Body of pancreas (tissue), 4 donors: ENCODE data around the gene NMS. TPM values are rescaled to one million over a fixed set of nuclear protein-coding genes. Genes with fewer than 3 reads are reported as not detected.

Experiments
- ATAC-seq: fragments of 150-250 bp; one replicate; pipeline ENCODE4 v1.9.1; 2016
- DNase-seq, 4 donors: peaks; one replicate each; pipeline ENCODE4 v3.0.0-alpha.2; 2019
- H3K27ac ChIP-seq, 4 donors: fragments of 200-600 bp; sonication (generic); 1 replicate in 3 of 4; 2 replicates in 1 of 4; pipeline versions ENCODE4 v1.5.1 to v1.6.1; 2016 to 2019; ENCODE audit warnings: mild to moderate bottlenecking in 1 of 4, mixed read lengths in 1 of 4, moderate library complexity in 1 of 4
- H3K27me3 ChIP-seq, 2 donors: fragments of 200-600 bp; sonication (generic); one replicate each; pipeline ENCODE4 v1.6.0; 2016; ENCODE audit warnings: mild to moderate bottlenecking in 1 of 2
- H3K36me3 ChIP-seq, 2 donors: fragments of 200-600 bp; sonication (generic); replicated peaks in 1 of 2; 2 replicates each; pipeline ENCODE4 v1.5.1; 2016; ENCODE audit warnings: low read depth in 2 of 2; ENCODE audit not compliant: insufficient read depth in 1 of 2
- H3K4me1 ChIP-seq: fragments of 200-600 bp; sonication (generic); one replicate; pipeline ENCODE4 v1.6.0; 2016
- H3K4me3 ChIP-seq, 2 donors: fragments of 200-600 bp; sonication (generic); 1 replicate in 1 of 2; 2 replicates in 1 of 2; pipeline ENCODE4 v1.5.1; 2016 to 2019
- H3K9me3 ChIP-seq, 3 donors: fragments of 200-600 bp; sonication (generic); 1 replicate in 2 of 3; 2 replicates in 1 of 3; pipeline ENCODE4 v1.5.1; 2016
- POLR2A ChIP-seq, 3 donors: fragments of 450-650 bp; IDR thresholded peaks; one replicate each; pipeline ENCODE4 v1.6.1; 2016; ENCODE audit warnings: antibody characterized with exemption in 3 of 3, mild to moderate bottlenecking in 2 of 3
- WGBS, 2 donors: methylation state at CpG; one replicate each; pipeline ENCODE4 v1.1.5; 2017; 5-methylcytosine and 5-hydroxymethylcytosine counted together
- intact Hi-C: fragments of 100-400 bp; cut with DNase I; formaldehyde crosslinking; loops from one replicate; pipeline ENCODE4 v1.15.1; 2023
- total RNA-seq, 2 donors: library from RNA; depleted of rRNA; stranded (reverse); fragments of >200 nt; gene quantifications; one replicate each; pipeline ENCODE4 v1.1.0, GENCODE V29; 2016
- TF ChIP-seq, protein P1 (sequence below), 7 experiments: fragments of 450-650 bp in 4 of 7; fragments of 200-600 bp in 3 of 7; sonication (generic) in 3 of 7; IDR thresholded peaks; one replicate each; pipeline ENCODE4 v1.5.1; 2016 to 2019; ENCODE audit warnings: antibody characterized with exemption in 7 of 7

NMS gene
- total RNA-seq, 2 donors from 2014 or later = not detected

DNA sequence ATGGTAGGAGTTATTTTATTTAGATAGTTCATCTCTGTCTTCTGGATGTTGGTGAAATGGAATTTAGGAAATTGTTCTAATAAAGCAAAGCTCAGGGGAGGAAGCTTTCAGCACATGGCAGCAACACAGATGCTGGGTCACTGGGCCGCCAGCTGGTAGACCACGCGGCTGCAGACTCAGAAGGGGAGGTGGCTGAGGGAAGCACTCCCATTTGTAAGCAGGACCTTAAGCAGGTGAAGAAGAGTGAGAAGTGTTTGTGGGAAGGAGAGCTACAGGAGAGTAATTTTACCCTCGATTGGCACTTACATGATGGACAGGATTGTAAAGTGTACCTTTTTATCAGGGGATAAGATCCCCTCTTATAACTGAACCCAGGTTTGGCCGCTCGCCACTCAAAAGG, 24.4 kb downstream of the NMS start:
- DNase-seq (no peak), ATAC-seq (no peak)
- H3K4me1 ChIP-seq = no peaks in the 10 kb centered on the region
- no peak for TF ChIP-seq POLR2A (IDR thresholded peaks at IDR 0.05)
- TF ChIP-seq, protein P1, sequence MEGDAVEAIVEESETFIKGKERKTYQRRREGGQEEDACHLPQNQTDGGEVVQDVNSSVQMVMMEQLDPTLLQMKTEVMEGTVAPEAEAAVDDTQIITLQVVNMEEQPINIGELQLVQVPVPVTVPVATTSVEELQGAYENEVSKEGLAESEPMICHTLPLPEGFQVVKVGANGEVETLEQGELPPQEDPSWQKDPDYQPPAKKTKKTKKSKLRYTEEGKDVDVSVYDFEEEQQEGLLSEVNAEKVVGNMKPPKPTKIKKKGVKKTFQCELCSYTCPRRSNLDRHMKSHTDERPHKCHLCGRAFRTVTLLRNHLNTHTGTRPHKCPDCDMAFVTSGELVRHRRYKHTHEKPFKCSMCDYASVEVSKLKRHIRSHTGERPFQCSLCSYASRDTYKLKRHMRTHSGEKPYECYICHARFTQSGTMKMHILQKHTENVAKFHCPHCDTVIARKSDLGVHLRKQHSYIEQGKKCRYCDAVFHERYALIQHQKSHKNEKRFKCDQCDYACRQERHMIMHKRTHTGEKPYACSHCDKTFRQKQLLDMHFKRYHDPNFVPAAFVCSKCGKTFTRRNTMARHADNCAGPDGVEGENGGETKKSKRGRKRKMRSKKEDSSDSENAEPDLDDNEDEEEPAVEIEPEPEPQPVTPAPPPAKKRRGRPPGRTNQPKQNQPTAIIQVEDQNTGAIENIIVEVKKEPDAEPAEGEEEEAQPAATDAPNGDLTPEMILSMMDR (IDR thresholded peaks at IDR 0.05) = no peak
- 75 to 80% methylated on average over 6 of the region's 6 CpGs for WGBS, 2 donors
- H3K27ac ChIP-seq = no peak overlapping the region
- H3K36me3 ChIP-seq = no peaks in the 10 kb centered on the region
- intact Hi-C loops = no loop called here
- H3K27me3 ChIP-seq = no peaks in the 10 kb centered on the region
- H3K9me3 ChIP-seq = no peaks in the 10 kb centered on the region
- no peak overlapping the region for H3K4me3 ChIP-seq

DNA sequence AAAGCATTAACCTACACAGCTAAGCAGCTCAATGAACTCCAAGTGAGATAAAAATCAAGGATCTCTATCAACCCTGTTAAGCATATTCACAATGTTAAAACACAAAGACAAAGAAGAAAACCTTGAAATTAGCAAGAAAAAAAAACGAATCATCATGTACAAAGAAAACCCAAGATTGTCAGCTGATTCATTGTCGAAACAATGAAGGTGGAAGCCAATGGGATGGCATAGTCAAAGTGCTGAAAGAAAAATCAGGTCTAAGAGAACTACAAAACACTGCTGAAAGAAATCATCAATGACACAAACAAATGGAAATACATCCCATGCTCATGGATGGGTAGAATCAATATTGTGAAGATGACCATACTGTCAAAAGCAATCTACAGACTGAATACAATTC, 32.5 kb downstream of the NMS start:
- DNase-seq = no peak
- intact Hi-C loops = no loop called here
- H3K36me3 ChIP-seq = no peaks in the 10 kb centered on the region
- H3K27me3 ChIP-seq = no peaks in the 10 kb centered on the region
- no peak overlapping the region for H3K4me3 ChIP-seq
- WGBS, 2 donors = 66 to 70% methylated on average over 2 of the region's 2 CpGs
- H3K9me3 ChIP-seq = peaks cover 0 to 3% (median 0%) of the 10 kb centered on the region in 3 donors
- no peaks in the 10 kb centered on the region for H3K4me1 ChIP-seq
- TF ChIP-seq POLR2A (IDR thresholded peaks at IDR 0.05) = no peak
- no peak overlapping the region for H3K27ac ChIP-seq
- no peak for ATAC-seq

DNA sequence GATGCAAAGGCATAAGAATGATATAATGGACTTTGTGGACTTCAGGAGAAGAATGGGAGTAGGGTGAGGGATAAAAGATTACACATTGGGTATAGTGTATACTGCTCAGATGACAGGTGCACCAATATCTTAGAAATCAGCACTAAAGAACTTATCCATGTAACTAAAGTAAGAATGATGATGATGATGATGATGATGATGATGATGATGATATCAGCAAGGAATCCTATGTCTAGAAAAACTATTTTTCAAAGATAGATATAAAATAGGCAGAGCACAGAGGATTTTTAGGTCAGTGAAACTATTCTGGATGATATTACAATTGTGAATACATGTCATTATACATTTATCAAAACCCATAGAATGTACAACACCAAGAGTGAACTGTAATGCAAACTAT, 34.3 kb downstream of the NMS start:
- TF ChIP-seq, protein P1 (IDR thresholded peaks at IDR 0.05) = no peak
- no peak for TF ChIP-seq POLR2A (IDR thresholded peaks at IDR 0.05)
- H3K4me3 ChIP-seq = no peak overlapping the region
- no peak for DNase-seq
- no peaks in the 10 kb centered on the region for H3K36me3 ChIP-seq
- no peaks in the 10 kb centered on the region for H3K27me3 ChIP-seq
- intact Hi-C loops = no loop called here
- H3K9me3 ChIP-seq = peaks cover 0 to 3% (median 0%) of the 10 kb centered on the region in 3 donors
- no peaks in the 10 kb centered on the region for H3K4me1 ChIP-seq
- no peak overlapping the region for H3K27ac ChIP-seq
- no peak for ATAC-seq

DNA sequence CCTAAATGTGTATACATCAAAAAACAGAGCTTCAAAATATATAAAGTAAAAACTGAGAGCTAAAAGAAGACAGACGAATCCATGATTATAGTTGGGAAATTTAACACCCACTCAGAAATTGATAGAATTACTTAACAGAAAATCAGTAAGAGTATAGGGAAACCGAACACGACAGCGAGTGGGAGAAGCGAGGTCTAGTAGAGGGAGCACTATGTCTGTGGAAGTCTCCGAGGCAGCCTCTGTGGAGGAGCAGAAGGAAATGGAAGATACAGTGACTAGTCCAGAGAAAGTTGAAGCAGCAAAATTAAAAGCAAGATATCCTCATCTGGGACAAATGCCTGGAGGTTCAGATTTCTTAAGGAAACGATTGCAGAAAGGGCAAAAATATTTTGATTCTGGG, 38.8 kb downstream of the NMS start:
- ATAC-seq (no peak), DNase-seq (no peak)
- Histone ChIP-seq H3K4me1 (no peaks in the 10 kb centered on the region), H3K36me3 (no peaks in the 10 kb centered on the region), H3K4me3 (no peak overlapping the region), H3K27ac (no peak overlapping the region), H3K27me3 (no peaks in the 10 kb centered on the region), H3K9me3 (no peaks in the 10 kb centered on the region)
- intact Hi-C loops = no loop called here
- TF ChIP-seq, protein P1 (IDR thresholded peaks at IDR 0.05) = no peak
- TF ChIP-seq POLR2A (IDR thresholded peaks at IDR 0.05) = no peak
- WGBS, 2 donors = 77 to 82% methylated on average over 7 of the region's 7 CpGs

DNA sequence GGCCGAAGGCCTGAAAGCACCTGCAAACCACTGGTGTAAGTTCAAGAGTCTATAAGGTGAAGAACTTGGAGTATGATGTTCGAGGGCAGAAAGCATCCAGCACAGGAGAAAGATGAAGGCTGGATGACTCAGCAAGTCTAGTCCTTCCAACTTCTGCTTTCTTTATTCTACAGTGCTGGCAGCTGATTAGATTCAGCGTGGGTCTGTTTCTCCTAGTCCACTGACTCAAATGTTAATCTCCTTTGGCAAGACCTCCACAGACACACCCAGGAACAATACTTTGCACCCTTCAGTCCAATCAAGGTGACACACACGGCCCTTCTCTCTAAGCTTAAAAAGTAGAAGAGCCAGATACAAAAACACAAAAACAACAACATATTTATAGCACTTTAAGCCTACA, 43.4 kb downstream of the NMS start:
- TF ChIP-seq, protein P1 (IDR thresholded peaks at IDR 0.05) = no peak
- no peak for TF ChIP-seq POLR2A (IDR thresholded peaks at IDR 0.05)
- no peak overlapping the region for H3K4me3 ChIP-seq
- WGBS, 2 donors = 54 to 64% methylated on average over 4 of the region's 4 CpGs
- DNase-seq (no peak), ATAC-seq (no peak)
- intact Hi-C loops = no loop called here
- H3K36me3 ChIP-seq = no peaks in the 10 kb centered on the region
- no peaks in the 10 kb centered on the region for H3K4me1 ChIP-seq
- no peaks in the 10 kb centered on the region for H3K27me3 ChIP-seq
- no peak overlapping the region for H3K27ac ChIP-seq
- no peaks in the 10 kb centered on the region for H3K9me3 ChIP-seq
